ENCODE results near the gene SLC2A4RG.

SLC2A4RG gene, protein sequence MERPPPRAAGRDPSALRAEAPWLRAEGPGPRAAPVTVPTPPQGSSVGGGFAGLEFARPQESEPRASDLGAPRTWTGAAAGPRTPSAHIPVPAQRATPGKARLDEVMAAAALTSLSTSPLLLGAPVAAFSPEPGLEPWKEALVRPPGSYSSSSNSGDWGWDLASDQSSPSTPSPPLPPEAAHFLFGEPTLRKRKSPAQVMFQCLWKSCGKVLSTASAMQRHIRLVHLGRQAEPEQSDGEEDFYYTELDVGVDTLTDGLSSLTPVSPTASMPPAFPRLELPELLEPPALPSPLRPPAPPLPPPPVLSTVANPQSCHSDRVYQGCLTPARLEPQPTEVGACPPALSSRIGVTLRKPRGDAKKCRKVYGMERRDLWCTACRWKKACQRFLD

DNA sequence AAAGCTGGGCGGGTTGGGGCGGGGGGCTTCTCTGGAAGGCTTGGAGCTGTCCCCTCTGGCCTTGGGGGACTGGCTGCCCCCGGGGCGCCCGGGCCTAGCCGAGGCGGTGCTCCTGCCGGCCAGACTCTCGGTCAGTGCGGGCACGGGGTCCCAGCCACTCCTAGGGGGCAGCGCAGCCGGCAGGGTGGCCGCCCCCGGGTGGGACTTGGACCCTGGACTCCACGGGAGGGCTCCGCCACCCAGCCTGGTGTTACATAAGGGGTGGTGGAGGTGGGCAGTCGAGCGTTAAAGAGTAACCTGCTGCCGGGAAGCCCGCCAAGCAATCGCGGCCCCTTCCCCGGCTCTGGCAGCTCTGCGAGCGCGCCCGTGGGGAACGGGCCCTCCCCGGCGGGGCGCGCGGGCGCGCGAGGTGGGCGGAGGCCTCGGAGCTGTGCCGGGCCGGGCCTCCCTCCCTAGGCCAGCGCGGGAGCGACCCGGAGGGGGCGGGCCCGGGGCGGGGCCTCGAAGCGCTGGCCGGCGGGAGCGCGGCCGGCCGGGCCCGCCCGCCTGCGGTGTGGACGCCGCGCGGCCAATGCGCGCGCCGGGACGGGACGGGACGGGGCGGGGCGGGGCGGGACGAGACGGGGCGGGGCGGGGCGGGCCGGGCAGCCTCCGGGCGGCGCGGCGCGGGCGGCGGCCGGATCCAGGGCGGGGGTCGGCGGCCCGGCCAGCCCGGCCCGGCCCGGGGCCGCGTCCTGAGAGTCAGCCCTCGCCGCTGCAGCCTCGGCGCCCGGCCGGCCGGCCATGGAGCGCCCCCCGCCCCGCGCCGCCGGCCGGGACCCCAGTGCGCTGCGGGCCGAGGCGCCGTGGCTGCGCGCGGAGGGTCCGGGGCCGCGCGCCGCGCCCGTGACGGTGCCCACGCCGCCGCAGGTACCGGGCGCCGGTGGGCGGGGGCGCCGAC lies at the start of gene SLC2A4RG:
Gene SLC2A4RG (plus strand): TSS at position 647 of the 940 bp plus-strand sequence. CDS start 137 bp downstream, at position 784.
- TF ChIP-seq GATA1 (IDR thresholded peaks at IDR 0.05; ENCODE audit: low read depth, low read length) (no peak), POLR2A (IDR thresholded peaks at IDR 0.05; ENCODE audit: low read length) (no peak)
- DNase-seq: peak; percentile 88 to 93

DNA sequence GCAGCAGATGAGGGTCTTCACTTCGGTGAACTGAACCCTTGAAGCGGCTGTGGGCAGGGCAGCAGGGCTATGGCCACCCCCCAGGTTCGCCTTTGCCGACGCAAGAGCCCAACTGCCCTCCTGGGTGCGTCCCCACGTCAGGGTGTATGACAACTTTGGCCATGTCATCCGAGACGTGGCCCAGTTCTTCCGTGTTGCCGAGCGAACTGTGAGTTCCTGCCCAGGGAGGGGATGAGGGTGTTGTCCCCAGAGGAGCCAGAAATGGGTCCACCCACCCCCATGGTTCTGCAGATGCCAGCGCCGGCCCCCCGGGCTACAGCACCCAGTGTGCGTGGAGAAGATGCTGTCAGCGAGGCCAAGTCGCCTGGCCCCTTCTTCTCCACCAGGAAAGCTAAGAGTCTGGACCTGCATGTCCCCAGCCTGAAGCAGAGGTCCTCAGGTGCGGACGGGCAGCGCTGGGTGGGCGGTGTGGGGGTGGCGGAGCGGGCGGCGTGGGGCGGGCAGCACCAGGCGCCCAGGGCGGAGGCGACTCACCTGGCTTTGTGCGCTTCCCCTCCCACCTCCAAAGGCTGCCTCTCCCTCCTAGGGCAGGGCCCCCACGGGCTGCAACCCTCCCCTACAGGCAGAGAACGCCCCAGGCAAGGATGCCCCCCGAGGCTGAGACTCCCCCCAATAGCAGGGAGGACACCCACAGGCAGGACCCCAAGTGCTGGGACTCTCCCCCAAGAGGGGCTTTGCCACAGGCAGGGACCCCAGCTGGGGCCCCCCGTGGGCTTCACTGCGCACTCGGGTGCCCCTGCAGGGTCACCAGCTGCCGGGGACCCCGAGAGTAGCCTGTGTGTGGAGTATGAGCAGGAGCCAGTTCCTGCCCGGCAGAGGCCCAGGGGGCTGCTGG lies 49.3 kb upstream of the SLC2A4RG start:
- no peak for TF ChIP-seq GATA1 (IDR thresholded peaks at IDR 0.05; ENCODE audit: low read depth, low read length)
- DNase-seq: no peak

DNA sequence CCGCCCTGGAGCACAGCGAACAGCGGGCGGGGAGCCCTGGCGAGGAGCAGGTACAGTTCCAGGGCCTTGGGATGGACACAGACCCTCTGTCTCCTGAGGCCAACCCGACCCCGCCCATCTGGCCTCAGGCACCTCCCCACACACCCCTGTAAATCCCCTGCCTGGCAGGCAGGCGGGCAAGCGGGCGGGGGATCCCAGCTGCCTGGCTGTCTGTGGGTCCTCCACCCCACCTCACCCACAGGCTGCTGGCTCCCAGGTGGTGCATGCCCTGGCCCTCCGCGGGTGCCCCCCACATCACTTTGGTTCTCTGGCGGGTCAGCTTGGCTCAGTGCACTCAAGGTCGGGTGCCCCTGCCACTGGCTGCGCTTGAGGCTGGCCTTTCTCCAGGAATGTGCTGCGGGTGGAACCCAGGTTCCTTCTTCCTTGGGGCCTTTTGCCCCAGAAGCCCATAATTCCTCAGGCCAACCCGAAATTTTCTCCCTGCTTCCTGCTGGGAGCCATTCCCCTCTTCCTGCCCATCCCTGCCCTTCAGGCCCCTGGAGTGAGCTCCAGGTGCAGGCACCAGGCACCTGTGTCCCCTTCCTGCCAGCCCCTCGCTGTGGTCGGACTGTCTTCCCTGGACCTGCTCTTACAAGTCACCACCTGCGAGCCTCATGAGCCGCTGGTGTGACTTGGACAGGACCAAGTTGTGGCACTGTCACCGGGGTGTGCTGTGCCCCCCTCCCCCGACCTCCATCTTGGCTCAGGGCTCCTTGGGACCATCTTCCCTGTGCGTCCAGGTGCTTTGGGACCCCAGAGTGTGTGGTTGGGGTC lies 48.5 kb upstream of the SLC2A4RG start:
- DNase-seq: no peak
- TF ChIP-seq POLR2A (IDR thresholded peaks at IDR 0.05; ENCODE audit: low read length) (no peak), GATA1 (IDR thresholded peaks at IDR 0.05; ENCODE audit: low read depth, low read length) (no peak)

DNA sequence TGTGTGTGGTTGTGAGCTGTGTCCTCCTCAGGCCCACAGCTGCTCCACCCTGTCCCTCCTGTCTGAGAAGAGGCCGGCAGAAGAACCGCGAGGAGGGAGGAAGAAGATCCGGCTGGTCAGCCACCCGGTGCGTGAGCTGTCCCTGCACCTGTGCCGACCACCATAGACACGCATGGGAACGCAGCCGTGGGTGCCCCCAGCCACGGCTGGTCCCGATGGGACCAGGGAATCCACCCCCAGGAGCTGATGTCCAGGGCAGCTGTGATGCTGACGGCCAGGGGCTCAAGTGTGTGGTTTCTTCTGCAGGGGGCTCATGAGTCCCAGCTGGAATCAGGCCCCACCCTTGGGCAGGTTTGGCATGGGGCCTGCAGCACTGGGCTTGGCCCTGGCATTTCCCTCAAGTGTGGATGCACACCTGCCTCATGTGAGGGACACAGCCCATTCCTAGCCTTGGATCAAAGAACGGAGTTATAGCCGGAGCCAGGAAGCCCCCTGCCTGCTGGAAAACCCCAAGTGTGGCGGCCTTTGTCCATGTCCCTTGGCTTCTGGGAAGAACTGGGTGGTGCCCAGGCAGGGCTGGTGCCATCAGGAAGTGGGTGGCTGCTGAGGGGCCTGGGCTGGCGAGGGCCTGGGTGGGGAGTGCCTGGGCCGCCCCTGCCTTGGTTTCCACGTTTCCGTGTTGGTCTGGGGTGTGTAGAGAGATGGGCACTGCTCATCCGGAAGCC lies 47.7 kb upstream of the SLC2A4RG start:
- no peak for TF ChIP-seq GATA1 (IDR thresholded peaks at IDR 0.05; ENCODE audit: low read depth, low read length)
- no peak for TF ChIP-seq POLR2A (IDR thresholded peaks at IDR 0.05; ENCODE audit: low read length)
- no peak for DNase-seq

DNA sequence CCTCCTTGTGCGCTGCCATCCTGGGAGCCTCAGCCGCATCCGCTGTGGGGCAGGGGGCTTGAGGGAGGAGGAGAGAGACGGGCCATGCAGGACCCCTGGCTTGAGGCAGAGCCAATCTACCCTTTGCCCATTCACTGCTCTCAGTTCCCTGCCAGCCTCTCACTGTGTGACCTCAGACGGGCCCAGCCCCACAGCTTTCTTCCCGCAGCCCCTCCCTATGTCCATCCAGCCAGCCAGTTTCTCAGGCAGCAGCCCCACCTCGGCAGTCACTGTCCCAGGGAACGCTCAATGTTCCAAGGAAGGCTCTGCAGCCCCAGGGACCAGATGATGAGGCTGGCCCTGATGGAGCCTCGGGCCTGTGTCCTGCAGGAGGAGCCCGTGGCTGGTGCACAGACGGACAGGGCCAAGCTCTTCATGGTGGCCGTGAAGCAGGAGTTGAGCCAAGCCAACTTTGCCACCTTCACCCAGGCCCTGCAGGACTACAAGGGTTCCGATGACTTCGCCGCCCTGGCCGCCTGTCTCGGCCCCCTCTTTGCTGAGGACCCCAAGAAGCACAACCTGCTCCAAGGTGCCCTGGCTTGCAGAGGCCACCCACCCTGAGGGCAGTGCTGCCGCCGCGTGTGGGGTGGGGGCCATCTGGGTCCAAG lies 47.0 kb upstream of the SLC2A4RG start:
- TF ChIP-seq GATA1 (IDR thresholded peaks at IDR 0.05; ENCODE audit: low read depth, low read length) (no peak), POLR2A (IDR thresholded peaks at IDR 0.05; ENCODE audit: low read length) (no peak)

DNA sequence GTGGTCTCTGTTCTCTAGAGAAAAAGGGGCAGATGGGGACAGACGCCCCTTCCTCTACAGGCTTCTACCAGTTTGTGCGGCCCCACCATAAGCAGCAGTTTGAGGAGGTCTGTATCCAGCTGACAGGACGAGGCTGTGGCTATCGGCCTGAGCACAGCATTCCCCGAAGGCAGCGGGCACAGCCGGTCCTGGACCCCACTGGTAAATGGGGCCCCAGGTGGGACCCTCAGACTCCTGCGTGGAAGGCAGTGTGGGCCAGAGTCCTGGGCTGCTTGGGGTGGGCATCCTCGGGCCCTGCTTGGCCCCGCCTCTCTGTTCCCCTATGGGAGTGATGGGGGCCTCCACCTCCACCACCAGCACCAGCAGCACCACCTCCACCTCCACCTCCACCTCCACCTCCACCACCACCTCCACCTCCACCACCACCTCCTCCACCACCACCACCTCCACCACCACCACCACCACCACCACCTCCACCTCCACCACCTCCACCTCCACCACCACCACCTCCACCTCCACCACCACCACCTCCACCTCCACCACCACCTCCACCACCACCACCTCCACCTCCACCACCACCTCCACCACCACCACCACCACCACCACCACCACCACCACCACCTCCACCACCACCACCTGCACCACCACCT lies 46.4 kb upstream of the SLC2A4RG start:
- no peak for DNase-seq
- TF ChIP-seq POLR2A (IDR thresholded peaks at IDR 0.05; ENCODE audit: low read length) (no peak), GATA1 (IDR thresholded peaks at IDR 0.05; ENCODE audit: low read depth, low read length) (no peak)

More for the DNA sequence above, 47.0 kb upstream of the SLC2A4RG start:
- no peak for DNase-seq

DNA sequence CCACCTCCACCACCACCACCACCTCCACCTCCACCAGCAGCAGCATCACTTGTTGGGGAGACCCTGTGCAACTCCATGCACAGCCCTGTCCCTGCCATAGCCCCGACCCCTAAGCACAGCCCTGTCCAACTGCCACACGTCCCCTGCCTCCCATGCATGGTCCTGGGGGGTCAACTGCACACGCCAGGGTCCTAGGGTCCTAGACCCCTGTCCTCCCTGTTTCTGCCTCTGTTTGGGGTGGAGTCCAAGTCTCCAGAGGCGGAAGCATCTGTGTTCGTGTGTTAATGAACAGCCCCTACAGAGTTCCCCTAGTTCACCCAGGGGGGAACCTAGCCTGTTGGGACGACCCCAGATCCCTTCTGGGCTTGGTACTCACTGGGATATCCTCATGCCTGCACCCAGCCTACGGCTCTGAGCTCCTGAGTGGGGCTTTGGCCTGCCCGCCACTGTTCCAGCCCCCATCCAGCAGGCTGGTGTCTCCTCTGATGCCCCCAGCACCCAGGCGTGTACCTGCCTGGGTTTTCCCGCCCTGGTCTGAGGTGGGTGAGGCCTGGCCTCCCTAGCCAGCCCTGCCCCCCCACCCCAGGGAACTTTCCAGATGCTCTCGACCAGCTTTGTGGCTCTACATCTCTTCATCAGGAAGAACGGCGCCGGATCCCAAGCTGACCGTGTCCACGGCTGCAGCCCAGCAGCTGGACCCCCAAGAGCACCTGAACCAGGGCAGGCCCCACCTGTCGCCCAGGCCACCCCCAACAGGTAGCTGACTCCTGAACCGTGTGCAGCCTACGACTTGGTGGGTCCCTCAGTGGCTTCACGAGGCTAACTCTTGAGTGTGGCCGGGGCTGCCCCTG lies 45.6 kb upstream of the SLC2A4RG start:
- TF ChIP-seq POLR2A (IDR thresholded peaks at IDR 0.05; ENCODE audit: low read length) (no peak), GATA1 (IDR thresholded peaks at IDR 0.05; ENCODE audit: low read depth, low read length) (no peak)
- peak in 1 of 2 experiments; percentile 57 for DNase-seq

DNA sequence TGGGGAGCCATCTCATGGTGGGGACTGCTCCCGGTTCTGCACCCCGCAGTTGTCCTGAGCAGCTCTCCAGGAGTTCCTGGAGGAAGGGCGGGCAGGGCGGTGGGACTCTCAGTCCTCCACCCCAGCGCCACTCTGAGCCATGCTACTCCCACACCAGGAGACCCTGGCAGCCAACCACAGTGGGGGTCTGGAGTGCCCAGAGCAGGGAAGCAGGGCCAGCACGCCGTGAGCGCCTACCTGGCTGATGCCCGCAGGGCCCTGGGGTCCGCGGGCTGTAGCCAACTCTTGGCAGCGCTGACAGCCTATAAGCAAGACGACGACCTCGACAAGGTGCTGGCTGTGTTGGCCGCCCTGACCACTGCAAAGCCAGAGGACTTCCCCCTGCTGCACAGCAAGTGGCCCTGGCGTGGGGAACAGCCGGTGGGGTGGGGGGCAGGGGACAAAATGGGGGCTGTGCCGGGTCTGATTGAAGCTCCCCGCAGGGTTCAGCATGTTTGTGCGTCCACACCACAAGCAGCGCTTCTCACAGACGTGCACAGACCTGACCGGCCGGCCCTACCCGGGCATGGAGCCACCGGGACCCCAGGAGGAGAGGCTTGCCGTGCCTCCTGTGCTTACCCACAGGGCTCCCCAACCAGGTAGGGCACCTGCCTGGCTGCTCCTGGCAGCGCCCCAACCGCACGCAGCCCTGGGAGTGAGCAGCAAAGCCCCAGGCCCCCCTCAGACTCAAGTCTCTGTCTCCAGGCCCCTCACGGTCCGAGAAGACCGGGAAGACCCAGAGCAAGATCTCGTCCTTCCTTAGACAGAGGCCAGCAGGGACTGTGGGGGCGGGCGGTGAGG lies 44.8 kb upstream of the SLC2A4RG start:
- TF ChIP-seq GATA1 (IDR thresholded peaks at IDR 0.05; ENCODE audit: low read depth, low read length) (no peak), POLR2A (IDR thresholded peaks at IDR 0.05; ENCODE audit: low read length) (no peak)

DNA sequence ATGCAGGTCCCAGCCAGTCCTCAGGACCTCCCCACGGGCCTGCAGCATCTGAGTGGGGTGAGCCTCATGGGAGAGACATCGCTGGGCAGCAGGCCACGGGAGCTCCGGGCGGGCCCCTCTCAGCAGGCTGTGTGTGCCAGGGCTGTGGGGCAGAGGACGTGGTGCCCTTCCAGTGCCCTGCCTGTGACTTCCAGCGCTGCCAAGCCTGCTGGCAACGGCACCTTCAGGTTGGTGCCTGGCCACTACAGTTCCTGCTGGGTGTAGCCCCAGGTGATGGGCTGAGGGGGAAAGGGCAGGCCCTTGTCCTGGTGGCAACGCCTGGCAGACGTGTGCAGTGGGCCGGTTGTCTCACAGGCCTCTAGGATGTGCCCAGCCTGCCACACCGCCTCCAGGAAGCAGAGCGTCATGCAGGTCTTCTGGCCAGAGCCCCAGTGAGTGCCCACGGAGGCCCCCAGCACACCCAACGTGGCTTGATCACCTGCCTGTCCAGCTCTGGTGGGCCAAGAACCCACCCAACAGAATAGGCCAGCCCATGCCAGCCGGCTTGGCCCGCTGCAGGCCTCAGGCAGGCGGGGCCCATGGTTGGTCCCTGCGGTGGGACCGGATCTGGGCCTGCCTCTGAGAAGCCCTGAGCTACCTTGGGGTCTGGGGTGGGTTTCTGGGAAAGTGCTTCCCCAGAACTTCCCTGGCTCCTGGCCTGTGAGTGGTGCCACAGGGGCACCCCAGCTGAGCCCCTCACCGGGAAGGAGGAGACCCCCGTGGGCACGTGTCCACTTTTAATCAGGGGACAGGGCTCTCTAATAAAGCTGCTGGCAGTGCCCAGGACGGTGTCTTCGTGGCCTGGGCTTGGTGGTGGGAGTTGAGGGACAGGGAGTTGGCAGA lies 43.9 kb upstream of the SLC2A4RG start:
- TF ChIP-seq POLR2A (IDR thresholded peaks at IDR 0.05; ENCODE audit: low read length): no peak
- TF ChIP-seq GATA1 (IDR thresholded peaks at IDR 0.05; ENCODE audit: low read depth, low read length): no peak
- no peak for DNase-seq

More for the DNA sequence above, 44.8 kb upstream of the SLC2A4RG start:
- no peak for DNase-seq

Data from erythroblast (primary cell).